Globus pallidus (tissue), 1 donor: ENCODE measurements around the gene GDF15.
"Not testable (repeated sequence)": the region's sequence is repeated elsewhere in the genome, so short reads cannot be mapped to it uniquely, and the experiment has no call there.

ENCODE experiments used
- DNase-seq: peaks from one replicate; pipeline ENCODE4 v3.0.0-alpha.2; 2015; ENCODE audit warnings: low spot score

The GDF15 gene

GRCh38 chr19:18392417-18392816, 6.5 kb downstream of the GDF15 start:
- DNase-seq = peak; percentile 26

- DNase-seq = no peak
Measured at GRCh38 chr19:18392926-18393325, 7.0 kb downstream of the GDF15 start.

GRCh38 chr19:18393836-18394235, 7.9 kb downstream of the GDF15 start:
- DNase-seq = no peak

- no peak for DNase-seq
Measured at GRCh38 chr19:18396471-18397241, 10.7 kb downstream of the GDF15 start.

- no peak for DNase-seq
Measured at GRCh38 chr19:18397242-18398202, 11.6 kb downstream of the GDF15 start, which contains the start of gene LRRC25. TSS of gene LRRC25 (minus strand) at chr19:18397622. CDS start at chr19:18396963, 659 bp downstream.

GRCh38 chr19:18399008-18399407, 13.1 kb downstream of the GDF15 start:
- no peak for DNase-seq

GRCh38 chr19:18401580-18402112, 15.7 kb downstream of the GDF15 start:
- DNase-seq = peak; percentile 66

- not testable (repeated sequence) for DNase-seq
Measured at GRCh38 chr19:18402455-18403248, 16.7 kb downstream of the GDF15 start.

- DNase-seq = not testable (repeated sequence)
Measured at GRCh38 chr19:18405754-18406153, 19.8 kb downstream of the GDF15 start.

- no peak for DNase-seq
Measured at GRCh38 chr19:18406749-18407148, 20.8 kb downstream of the GDF15 start.

- no peak for DNase-seq
Measured at GRCh38 chr19:18408053-18408476, 22.1 kb downstream of the GDF15 start.

GRCh38 chr19:18412610-18413239, 26.8 kb downstream of the GDF15 start:
- no peak for DNase-seq

GRCh38 chr19:18414504-18415177, 28.7 kb downstream of the GDF15 start:
- DNase-seq = no peak

GRCh38 chr19:18415178-18415867, 29.4 kb downstream of the GDF15 start:
- peak; percentile 37 for DNase-seq

GRCh38 chr19:18416778-18417249, 30.9 kb downstream of the GDF15 start:
- peak; percentile 50 for DNase-seq

GRCh38 chr19:18417250-18418028, 31.5 kb downstream of the GDF15 start:
- peak; percentile 45 for DNase-seq

GRCh38 chr19:18418029-18418482, 32.1 kb downstream of the GDF15 start:
- no peak for DNase-seq

- DNase-seq = peak; percentile 37
Measured at GRCh38 chr19:18418483-18419194, 32.7 kb downstream of the GDF15 start.
